K562 (cell line): Measurements from ENCODE around the gene ZNF346. TPM values are rescaled to one million over a fixed set of nuclear protein-coding genes. Genes with fewer than 3 reads are reported as not detected.

Experiments used
- AFF4 ChIP-seq: sonication (generic); formaldehyde crosslinking; IDR thresholded peaks from 2 replicates; pipeline ENCODE4 v1.8.0; 2023; ENCODE audit warnings: mild to moderate bottlenecking, missing genetic modification reagents
- E2F3 ChIP-seq: fragments of 250-450 bp; sonication (Bioruptor Pico); IDR thresholded peaks from 2 replicates; pipeline ENCODE4 v1.4.0; 2020; ENCODE audit warnings: mild to moderate bottlenecking
- HMG20B ChIP-seq: fragments of 250-450 bp; sonication (Bioruptor Pico); IDR thresholded peaks from 2 replicates; pipeline ENCODE4 v1.5.0; 2021; ENCODE audit warnings: mild to moderate bottlenecking
- JUNB ChIP-seq: fragments of 450-650 bp; formaldehyde crosslinking; conservative IDR thresholded peaks from 2 replicates; pipeline ENCODE4 v1.4.0; 2020; ENCODE audit warnings: mild to moderate bottlenecking
- PHF8 ChIP-seq: fragments of 200-600 bp; sonication (generic); IDR thresholded peaks from 2 replicates; pipeline ENCODE4 v1.6.1; 2012; ENCODE audit warnings: mixed run types, mild to moderate bottlenecking, inconsistent platforms, low read length, moderate library complexity, borderline replicate concordance
- TOE1 ChIP-seq, 2 experiments: fragments of 450-650 bp in 1 of 2; sonication (generic) in 1 of 2; formaldehyde crosslinking in 1 of 2; IDR thresholded peaks; 2 replicates each; pipeline versions ENCODE4 v1.7.1 to v1.8.0; 2016 to 2022; ENCODE audit warnings: borderline replicate concordance in 2 of 2, mild to moderate bottlenecking in 2 of 2, antibody characterized with exemption in 1 of 2, inconsistent platforms in 1 of 2, low read depth in 1 of 2, missing genetic modification reagents in 1 of 2, moderate library complexity in 1 of 2
- YY1 ChIP-seq, 3 experiments: IDR thresholded peaks; 2 replicates each; pipeline ENCODE4 v1.6.1; 2011; ENCODE audit warnings: low read length in 2 of 3, mild to moderate bottlenecking in 2 of 3, moderate library complexity in 2 of 3, borderline replicate concordance in 1 of 3, control low read depth in 1 of 3, low read depth in 1 of 3; ENCODE audit not compliant: insufficient read depth in 3 of 3, insufficient replicate concordance in 2 of 3, control insufficient read depth in 1 of 3, insufficient read length in 1 of 3; ENCODE audit errors: extremely low read depth in 1 of 3
- ZNF12 ChIP-seq: sonication (generic); formaldehyde crosslinking; IDR thresholded peaks from 2 replicates; pipeline ENCODE4 v1.4.0; 2020; ENCODE audit warnings: mild to moderate bottlenecking, missing genetic modification reagents
- ZNF263 ChIP-seq: sonication (generic); formaldehyde crosslinking; IDR thresholded peaks from 2 replicates; pipeline ENCODE4 v1.8.0; 2022; ENCODE audit warnings: mild to moderate bottlenecking, missing genetic modification reagents, borderline replicate concordance
- polyA plus RNA-seq, 8 experiments: library from polyadenylated mRNA; depleted of rRNA in 4 of 8; stranded (reverse) in 5 of 8; unstranded in 3 of 8; fragments of >200 nt; fragmentation: Nextera tagmentation in 2 of 8; fragmentation: Illumina TruSeq in 1 of 8; extraction: Ambion mirVana in 2 of 8; extraction: Trizol in 1 of 8; gene quantifications; 2 replicates each; pipeline versions ENCODE4 v1.2.1 to v1.2.3, GENCODE V29; 2011 to 2014; ENCODE audit warnings: inconsistent platforms in 1 of 8, missing spikeins in 1 of 8
- total RNA-seq, 7 experiments: library from RNA; depleted of rRNA in 6 of 7; stranded (reverse); fragments of >200 nt in 6 of 7; fragmentation: Illumina TruSeq in 2 of 7; extraction: Trizol in 2 of 7; gene quantifications; 2 replicates each; pipeline versions ENCODE4 v1.2.1 to v1.2.3, GENCODE V29; 2011 to 2021; ENCODE audit warnings: low replicate concordance in 1 of 7

Gene ZNF346
- total and polyA plus RNA-seq, 9 of the 15 experiments (the other 6 are each of a cell fraction or from before 2014, with no cell fraction given): 5.0 to 25.1 (median 20.1) TPM

- TF ChIP-seq AFF4 (CRISPR knock-in tag) (no peak), YY1 (IDR thresholded peaks at IDR 0.05; ENCODE audit: borderline replicate concordance in 1 of 3, control insufficient read depth in 1 of 3, extremely low read depth in 1 of 3, insufficient read depth in 3 of 3, insufficient read length in 1 of 3, insufficient replicate concordance in 2 of 3, low read depth in 1 of 3, low read length in 2 of 3) (peak in 1 of 3 experiments; percentile 19), E2F3 (0 out of 2 replicates have a peak, but pooled peaks have one; percentile 20), HMG20B (CRISPR knock-in tag) (no peak), JUNB (CRISPR knock-in tag) (no peak), TOE1 (IDR thresholded peaks at IDR 0.05; ENCODE audit: borderline replicate concordance) (no peak), TOE1 (CRISPR knock-in tag; IDR thresholded peaks at IDR 0.05; ENCODE audit: borderline replicate concordance, low read depth) (no peak; the same call in 1 of the 2 replicates), ZNF263 (0 out of 2 replicates have a peak, but pooled peaks have one; percentile 4), ZNF12 (CRISPR knock-in tag) (no peak), PHF8 (no peak)
Measured at GRCh38 chr5:177087398-177088005, 65.0 kb downstream of the ZNF346 start (continued).
